NCI-H446 treated with DMSO at 0.1 percent for 48 hours (cell line): ENCODE results near the gene FAM83G.

Experiments
- DNase-seq: peaks from one replicate; lab custom pipeline; 2025; lab: John Stamatoyannopoulos, UW

Gene FAM83G

DNA sequence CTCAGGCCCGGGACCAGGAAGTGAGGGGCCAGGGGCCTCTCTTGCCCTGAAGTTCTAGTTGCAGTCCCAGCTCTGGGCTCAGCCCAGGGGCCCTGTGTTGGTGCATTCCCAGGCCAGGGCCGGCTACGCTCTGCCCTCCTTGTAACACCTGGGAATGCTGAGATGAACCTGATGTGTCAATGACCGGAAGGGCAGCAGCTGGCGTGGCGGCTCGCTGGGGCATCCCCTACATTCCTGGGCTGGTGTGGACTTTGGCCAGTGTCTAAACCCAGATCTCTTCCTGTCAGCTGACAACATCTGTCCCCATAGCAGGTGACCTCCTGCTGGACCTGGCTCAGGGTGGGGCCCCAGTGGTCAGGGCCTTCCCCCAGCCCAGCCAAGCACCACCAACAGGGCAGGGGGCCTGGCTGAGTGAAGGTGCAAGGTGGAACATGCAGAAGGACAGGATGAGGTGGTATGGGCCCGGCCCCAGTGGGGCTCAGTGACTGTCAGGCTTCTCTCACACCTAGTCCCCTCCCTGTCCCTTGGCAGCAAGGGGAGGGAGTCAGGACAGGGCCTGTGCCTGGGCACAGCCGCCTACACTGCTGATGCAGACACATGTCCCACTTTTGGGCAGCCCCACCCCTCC, 15.9 kb downstream of the FAM83G start:
- DNase-seq = no peak

DNA sequence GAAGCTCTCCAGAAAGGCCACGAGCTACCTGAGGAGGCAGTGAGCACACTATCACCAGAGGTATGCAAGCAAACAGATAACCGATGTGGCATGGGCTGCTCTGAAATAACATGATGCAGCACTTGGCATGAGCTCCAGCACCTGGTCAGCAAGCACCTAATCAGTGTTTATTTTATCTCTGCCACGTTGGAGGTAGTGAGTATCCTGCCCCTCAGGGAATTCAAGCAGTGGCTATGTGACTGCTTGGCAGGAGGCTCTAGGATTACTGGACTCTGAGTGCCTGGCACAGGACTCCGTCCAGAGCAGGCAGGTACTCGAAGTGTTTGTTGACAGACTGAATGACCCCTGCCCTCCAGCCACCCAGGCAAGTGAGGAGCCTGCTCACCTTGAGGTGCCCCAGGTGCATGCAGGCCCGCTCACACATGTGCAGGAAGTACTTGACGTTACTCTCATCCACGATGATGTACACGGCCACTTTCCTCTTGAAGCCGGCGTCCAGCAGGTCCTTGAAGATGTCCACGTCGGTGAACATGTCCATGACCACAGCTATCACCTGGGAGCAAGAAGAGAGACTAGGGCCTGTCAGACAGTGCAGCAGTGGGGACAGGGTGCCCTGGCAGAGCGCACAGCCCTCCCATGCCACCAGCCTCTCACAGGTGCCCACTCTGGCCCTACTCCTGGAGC, 16.6 kb downstream of the FAM83G start:
- no peak for DNase-seq

DNA sequence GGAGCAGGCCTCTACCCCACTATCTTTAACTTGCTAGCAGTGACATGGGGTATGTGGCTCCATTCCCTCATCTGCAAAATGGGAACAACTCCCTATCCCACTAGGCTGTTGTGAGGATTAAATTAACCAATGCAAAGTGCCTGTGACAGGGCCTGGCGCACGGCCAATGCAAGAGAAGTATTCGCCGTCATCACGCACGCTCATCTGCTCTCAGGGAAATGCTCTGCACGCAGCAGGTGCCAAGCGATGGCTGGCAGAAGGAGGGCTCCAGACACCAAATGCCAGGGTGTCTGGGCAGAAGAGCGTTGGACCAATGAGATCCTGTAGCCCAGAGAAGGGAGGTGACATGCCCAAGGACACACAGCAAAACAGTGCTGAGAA, 17.3 kb downstream of the FAM83G start:
- DNase-seq = no peak

DNA sequence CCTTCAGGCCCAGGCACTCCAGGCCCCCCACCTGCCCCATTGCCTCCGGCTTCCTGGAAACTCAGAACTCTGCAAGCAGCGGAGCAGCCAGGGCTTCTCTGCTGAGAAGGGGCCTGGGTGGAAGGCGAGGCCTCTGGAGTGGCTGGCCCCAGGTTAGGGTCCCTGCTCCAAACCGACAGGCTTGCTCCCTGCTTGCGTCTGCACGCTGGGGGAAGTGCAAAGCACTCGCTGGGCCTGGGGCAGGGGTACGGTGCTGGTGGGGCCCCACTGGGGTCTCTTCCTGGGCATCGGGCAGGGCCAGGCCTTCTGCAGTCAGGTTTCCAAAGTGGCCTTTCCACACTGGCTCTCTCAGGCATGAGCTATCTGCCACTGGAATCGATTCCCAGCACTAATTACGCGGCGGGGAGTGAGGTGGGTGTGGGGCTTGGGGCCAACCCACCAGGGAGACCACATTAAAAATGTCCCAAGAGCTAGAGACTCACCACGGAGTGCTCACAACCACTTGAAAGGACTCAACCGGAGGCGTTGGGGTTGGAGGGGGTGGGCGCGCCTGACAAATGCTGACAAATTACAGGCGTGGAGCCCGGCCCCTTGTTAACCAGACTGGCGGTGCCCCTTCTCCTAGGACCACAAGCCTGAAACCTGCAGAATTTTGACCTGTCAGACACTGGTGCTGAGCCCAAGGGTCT, 17.9 kb downstream of the FAM83G start:
- no peak for DNase-seq

DNA sequence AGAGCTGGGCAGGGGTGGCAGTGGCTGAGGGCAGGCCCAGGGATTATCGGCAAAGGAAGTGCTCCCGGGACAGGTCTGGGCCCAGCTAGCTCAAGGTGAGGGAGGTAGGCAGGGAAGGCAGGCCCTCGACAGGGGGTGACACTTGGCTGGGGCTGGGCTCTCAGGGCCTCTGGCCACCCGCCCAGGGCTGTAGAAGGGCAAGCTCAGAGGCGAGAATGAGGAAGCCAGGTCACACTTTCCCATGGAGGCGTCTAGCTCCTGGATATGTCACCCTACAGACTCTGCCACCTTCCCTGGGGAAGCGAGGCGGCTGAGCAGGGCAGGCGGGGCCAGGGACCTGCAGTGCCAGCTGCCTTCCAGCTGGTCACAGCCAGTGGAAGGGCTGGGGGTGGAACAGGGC, 19.1 kb downstream of the FAM83G start:
- no peak for DNase-seq

DNA sequence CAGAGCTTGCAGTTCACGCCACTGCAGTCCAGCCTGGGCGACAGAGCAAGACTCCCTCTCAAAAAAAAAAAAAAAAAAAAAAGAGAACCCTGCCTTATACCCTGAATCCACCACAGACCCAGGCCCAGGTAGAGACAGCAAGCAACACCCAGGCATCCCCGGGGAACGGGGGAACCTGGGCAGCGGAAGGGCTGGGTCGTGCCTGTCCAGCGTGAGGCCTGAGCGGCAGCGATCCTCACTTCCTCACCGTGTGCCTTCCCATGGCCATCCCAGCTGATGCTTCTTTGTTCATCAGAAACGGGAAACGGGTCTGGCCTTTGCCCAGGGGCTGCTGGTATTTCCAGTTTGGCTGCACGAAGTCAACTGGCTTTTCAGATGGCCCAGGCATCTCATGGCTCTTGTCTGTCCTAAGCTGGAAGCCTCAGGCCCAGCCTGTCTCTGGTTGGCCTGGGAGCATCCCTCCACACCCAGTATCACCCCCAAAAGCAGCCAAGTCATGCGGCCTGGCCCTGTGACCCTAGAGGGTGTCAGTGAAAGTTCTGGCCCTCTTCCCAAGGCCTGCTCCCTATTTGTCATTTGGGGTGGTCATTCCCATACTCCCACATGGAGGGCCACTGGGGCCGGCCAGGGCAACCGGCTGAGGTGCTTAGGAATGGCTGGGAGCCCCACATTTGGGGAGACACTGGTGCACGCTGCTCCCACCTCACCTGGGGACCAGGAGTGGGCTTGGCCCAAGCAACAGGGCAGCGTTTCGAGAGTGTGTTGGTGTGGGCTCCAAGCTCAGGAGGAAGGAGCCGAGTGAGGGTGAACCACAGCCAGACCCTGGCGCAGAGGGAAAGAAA, 20.1 kb downstream of the FAM83G start:
- DNase-seq = no peak

DNA sequence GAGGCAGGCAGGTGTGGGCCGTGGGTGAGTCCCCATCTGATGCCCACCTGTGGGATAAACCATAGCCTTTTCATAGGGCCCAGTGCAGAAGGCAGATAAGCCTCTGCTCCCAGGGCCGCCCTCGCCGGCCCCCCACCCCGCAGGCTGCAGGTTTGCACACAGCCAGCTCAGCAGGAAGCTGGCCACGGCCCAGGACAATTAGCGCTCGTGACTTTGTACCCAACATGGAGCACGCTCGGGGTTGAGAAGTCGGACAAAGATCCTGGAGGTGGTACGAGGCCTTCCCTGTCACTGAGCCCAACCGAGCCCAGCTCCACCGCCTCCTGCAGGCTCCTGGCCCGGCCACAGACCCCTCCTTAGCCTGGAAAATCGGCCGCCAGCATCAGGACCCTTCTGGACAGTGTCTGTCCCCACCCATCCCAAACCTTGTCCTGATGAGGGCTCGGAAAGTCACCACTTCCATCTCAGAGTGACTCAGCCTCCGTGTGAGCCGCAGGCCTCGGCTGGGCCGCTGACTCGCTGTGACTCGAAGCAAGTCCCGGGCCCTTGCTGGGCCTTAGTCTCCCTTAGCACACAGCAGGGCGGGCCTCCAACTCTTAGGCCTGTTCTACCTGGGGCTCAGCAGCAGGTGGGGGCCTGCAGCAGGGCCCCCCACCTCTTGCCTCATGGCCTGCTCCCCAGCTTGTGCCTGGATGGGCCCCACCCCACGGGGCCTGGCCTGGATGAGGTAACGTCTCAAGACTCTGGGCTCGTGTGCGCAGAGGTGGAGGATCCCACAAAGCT, 22.7 kb downstream of the FAM83G start:
- DNase-seq = no peak

DNA sequence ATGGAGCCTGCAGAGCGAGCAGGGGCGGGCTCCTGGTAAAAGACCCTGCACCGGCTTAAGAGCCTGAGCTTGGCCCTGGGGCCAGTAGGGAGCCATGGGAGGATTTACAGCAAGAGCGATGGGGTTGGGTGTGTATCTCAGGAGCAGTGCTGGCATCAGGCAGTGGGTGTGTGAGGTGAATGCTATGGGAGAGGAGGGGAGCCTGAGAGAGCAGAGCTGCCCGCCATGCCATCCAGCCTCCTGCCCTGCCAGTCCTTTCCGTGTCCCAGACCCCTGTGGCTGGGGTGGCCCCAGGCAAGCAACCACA, 23.3 kb downstream of the FAM83G start:
- no peak for DNase-seq

DNA sequence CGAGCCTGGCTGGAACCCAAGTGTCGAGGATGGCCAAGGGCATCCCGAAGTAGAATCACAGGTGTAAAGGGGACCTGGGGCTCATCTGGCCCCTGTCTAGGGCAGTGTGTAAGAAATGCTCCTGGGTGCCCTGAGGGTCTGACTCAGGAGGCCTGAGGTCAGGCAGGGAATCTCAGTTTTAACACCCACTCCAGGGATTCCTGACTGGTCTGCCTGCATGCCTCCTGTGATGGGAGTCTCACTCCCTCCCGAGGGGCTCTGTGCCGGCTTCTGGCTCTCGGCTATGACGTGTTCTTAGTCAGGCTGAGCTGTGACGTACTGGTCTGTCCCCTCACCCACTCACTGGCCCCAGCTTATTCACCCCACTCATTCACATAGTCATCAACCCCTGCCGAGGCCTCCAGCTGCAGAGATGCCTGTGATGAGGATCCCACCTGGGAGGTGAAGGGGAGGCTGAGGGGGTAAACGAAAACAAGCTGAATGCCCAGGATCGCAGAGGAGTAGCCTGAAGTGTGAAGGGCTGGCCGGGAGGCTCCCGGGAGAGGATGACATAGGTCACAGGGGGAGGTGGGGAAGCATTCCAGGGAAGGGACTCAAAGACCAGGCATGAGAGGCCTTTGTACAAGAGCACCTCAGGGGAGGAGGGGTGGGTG, 23.8 kb downstream of the FAM83G start:
- no peak for DNase-seq

DNA sequence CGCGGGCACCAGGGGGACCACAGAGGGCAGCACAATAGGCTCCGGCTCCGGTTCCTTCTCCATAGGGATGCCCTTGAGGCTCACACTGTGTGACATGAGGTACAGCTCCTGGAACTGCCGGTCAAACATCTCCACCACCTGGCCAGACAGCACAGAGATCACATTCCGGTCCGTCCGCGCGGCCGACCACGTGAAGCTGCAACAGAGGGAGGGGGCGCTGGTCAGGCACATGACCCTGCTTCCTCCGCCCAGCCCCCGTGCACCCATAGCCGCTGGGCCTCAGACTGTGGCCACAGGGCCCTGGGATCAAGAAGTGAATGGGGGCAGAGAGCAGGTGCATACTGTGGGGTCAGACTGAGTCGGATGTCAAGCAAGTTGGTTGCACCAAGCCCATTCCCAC, 25.9 kb downstream of the FAM83G start:
- no peak for DNase-seq

DNA sequence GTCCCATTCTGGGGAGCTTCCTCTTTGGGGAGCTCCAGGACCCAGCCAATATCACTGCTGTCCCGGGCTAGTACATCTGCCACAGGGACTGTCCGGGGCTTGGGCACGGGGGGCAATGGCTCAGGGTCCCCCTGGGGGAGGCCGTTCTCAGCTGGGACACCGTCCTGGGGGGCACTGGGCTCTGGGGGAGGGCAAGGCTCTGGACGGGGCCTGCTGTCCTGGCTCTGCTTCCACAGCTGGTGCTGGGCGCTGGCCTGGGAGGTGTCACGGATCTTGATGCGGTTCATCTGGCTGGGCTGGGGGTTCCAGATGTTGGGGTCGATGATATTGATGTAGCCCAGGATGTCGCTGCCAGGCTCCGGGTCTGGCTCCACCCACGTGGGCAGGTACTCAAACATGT, 26.5 kb downstream of the FAM83G start:
- no peak for DNase-seq

DNA sequence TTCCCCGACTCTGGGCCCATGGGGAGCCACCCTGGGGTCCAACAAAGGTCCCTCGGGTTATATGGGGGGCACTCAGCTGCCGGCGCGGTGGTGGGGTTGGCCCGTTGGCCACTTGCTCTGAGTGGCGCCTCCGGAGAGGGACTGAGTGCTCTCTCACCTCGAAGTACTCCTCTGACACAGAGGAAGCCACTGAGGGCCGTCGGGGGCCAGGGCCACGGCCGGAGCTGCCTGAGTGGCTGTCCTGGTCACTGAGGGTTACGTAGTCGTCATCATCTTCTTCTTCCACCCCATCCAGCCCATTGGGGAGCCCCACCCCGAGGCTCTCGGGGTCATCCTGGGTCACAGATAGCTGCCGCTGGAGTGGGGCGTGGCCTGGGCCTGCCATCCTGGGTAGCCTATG, 26.9 kb downstream of the FAM83G start:
- no peak for DNase-seq

DNA sequence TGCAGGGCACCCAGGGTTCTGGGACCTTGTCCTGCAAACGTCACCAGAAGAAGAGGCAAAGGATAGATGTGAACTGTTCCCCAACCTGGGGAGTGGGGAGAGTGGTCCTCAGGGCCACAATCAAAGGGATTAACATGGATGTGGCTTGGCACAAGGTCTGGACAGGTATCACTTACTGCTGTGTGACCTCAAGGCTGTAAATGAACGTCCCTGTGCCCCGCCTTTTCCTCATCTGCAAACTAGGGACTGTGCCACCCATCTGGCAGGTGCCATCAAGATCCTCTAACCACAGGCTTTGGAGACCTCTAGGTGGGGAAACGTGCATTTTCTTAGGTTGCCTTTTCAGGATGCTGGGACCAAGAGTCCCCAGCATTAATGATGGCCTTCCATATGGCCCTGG, 27.5 kb downstream of the FAM83G start:
- DNase-seq = no peak

DNA sequence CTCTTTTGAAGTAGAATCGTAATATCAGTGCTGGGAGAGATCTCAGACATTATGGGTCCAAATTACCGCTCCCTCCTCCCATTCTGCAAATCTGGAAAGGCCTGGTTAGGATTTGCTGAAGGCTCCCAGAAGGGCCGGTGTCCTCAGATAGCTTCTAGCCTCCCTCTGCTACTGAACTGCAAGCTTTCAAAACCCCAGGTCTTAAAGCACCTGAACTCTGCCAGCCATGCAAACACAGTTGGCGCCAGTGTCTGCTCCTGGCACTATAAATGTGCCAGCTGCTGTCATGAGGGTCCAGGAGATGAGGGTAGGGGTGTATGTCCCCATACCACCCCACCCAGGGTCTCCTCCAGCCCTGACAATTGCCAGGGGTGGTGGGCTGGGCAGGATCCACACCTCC, 28.4 kb downstream of the FAM83G start:
- no peak for DNase-seq

DNA sequence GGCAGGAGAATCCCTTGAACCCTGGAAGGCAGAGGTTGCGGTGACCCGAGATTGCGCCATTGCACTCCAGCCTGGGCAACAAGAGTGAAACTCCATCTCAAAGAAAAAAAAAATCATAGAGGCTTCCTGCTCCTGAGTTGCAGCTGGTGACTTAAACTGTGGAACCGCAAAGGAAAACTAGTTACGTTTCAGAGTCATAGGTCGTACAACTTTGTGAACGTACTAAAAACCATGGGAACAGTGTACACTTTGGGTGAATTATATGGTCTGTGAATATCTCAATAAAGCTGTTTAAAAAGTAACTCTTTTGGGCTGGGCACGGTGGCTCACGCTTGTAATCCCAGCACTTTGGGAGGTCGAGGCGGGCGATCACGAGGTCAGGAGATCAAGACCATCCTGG, 29.0 kb downstream of the FAM83G start:
- no peak for DNase-seq

DNA sequence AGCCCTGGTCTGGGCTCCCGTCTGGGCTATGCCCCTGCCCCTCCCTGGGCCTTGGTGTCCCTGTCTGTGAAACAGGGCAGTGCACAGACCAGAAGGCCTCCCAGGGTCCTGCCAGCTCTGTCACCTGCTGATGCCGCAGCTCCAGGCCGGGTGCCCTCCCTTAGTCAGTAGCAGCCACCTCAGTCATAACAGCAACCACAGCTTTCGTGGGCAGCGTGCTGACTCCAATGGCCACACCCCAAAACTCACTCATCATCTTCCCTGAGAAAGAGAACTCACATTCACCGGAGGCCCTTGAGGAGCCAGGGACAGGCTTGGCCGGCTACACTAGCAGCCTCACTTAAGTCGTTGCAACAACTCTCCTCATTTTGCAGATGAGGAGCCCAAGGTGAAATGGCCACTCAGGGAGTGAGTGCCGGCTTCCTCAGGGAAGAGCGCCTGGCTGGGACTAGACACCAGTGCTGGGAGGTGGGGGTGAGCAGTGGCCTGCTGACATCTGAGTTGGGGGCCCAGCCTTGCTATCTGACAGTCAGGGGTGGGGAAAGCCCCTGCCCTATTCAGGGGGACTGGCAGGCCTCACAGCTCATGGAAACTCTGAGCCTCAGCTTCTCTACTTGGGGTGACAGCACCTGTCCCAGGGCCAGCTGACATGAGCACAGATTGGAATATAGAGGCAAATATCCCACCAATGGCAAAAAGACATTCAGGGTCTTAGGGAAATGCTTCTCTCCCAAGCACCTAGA, 30.0 kb downstream of the FAM83G start:
- no peak for DNase-seq

DNA sequence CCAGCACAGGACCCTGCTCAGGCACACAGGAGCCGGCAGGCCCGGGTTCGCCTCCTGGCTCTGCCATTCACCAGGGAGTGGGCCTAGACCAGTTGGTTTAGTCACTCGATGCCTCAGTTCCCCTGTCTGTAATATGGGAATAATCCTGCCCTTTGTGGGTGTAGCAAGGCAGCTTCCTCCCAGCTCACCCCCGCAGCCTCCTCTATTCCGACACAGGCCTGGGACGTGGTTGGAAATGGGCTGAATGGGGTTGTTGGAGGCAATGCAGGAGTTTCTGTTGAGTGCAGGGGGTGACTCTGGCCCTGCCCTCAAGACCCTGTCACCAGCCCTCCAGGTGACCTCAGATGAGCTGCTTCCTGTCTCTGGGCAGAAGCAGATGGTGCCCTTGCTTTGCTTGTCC, 32.8 kb downstream of the FAM83G start:
- no peak for DNase-seq

DNA sequence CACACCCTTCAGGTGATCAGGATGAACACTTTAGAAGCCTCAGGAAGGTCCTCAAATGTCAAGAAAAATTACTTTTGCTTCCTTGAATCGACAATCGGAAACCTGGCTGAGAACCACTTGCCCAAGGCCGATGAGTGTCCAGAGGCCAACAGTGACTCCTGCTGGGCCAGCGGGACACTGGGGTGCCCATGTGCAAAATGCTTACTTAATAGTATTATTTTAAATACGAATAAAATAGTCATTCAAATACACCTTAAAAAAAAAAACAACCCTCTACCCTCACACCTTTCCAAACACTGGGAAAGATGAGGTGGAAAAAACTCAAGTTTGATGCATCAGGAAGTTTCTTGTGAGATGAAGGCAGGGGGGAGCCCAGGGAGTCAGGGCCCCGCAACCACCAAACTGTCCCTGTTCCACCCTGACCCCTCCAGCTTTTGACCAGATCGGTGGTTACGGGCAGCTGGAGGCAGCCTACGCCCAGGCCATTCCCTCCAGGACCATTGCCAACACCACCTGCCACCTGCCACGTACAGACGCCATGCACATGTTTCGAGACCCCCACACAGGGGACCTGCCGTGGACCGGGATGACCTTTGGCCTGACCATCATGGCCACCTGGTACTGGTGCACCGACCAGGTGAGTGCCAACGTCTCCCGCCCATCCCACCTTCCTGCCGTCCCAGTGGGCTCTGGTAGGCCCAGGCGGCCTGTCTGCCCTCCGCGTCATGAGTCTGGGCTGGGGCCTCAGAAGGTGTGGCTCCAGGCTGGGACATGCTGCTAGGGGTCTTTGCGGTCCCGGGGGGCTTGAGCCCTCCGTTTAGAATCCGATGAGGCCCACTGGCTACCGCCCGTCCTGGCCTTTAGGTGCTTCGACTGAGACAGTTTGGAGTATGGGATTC, 33.7 kb downstream of the FAM83G start:
- no peak for DNase-seq

DNA sequence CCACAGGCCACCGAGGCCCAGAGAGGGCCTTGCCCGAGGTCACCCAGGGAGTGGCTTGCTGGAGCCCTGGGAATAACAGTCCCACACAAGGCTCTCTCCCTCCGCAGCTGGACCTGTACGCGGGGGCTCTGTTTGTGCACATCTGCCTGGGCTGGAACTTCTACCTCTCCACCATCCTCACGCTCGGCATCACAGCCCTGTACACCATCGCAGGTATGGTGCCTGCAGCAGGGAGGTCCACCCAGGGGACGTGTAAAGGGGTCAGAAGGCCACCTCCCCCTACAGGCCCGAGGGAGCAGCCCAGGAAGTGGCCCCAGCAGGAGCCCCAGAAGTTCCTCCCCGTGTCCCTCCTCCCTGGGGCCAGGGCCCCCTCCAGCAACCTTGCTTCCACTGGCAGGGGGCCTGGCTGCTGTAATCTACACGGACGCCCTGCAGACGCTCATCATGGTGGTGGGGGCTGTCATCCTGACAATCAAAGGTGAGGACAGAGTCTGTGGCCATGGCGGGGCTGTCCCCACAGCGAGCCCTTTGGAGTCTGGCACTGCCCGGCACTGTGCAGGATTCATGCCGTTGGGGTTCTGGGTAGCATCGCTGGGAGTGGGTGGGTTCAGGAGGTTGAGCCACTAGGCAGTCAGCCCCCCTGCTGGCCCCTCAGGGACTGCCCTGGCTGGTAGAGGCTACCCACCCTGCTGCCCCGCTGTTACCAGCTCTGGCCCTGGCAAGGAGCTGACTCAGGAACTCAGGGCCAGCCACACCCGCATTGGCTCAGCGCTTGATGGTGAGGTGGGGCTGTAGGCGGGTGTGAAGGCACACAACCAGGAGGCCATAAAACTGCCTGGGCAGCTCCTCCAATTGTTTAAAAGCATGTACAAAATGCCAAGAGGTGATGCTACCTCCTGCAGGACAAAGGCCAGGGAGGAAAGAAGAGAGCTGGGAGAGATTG, 35.3 kb downstream of the FAM83G start:
- no peak for DNase-seq
